GM23248 (cell line): ENCODE measurements around the gene SERPINA12. TPM values are rescaled to one million over a fixed set of nuclear protein-coding genes. Genes with fewer than 3 reads are reported as not detected.

Source experiments
- DNase-seq: peaks from one replicate; pipeline ENCODE4 v3.0.0-alpha.2; 2015
- H2AFZ ChIP-seq: fragments of 200-600 bp; sonication (generic); 2 replicates; pipeline ENCODE4 v1.6.1; 2016; ENCODE audit warnings: antibody characterized with exemption
- H3F3A ChIP-seq: fragments of 200-600 bp; sonication (generic); 2 replicates; pipeline ENCODE4 v1.6.1; 2016; ENCODE audit warnings: mild to moderate bottlenecking, antibody characterized with exemption, mixed run types; ENCODE audit not compliant: insufficient read depth
- H3K27ac ChIP-seq: fragments of 200-600 bp; sonication (generic); 2 replicates; pipeline ENCODE4 v1.5.1; 2016; ENCODE audit warnings: mild to moderate bottlenecking
- H3K27me3 ChIP-seq: fragments of 200-600 bp; sonication (generic); replicated peaks from 2 replicates; pipeline ENCODE4 v1.6.1; 2016; ENCODE audit warnings: mild to moderate bottlenecking; ENCODE audit not compliant: insufficient read depth
- H3K36me3 ChIP-seq: fragments of 200-600 bp; sonication (generic); 2 replicates; pipeline ENCODE4 v1.6.1; 2016; ENCODE audit warnings: low read depth, mild to moderate bottlenecking
- H3K4me1 ChIP-seq: fragments of 200-600 bp; sonication (generic); 2 replicates; pipeline ENCODE4 v1.6.1; 2016; ENCODE audit warnings: mild to moderate bottlenecking; ENCODE audit not compliant: insufficient read depth
- H3K4me2 ChIP-seq: fragments of 200-600 bp; sonication (generic); one replicate; pipeline ENCODE4 v1.6.1; 2016; ENCODE audit warnings: mild to moderate bottlenecking; ENCODE audit not compliant: unreplicated experiment
- H3K4me3 ChIP-seq: fragments of 200-600 bp; sonication (generic); 2 replicates; pipeline ENCODE4 v1.5.1; 2016; ENCODE audit warnings: mild to moderate bottlenecking
- H3K79me2 ChIP-seq: fragments of 200-600 bp; sonication (generic); 2 replicates; pipeline ENCODE4 v1.6.1; 2016; ENCODE audit warnings: mild to moderate bottlenecking; ENCODE audit not compliant: insufficient read depth
- H3K9ac ChIP-seq: fragments of 200-600 bp; sonication (generic); 2 replicates; pipeline ENCODE4 v1.6.1; 2016; ENCODE audit warnings: mild to moderate bottlenecking
- H3K9me2 ChIP-seq: fragments of 200-600 bp; sonication (generic); 2 replicates; pipeline ENCODE4 v1.6.1; 2016; ENCODE audit warnings: mixed run types, mild to moderate bottlenecking, moderate library complexity; ENCODE audit not compliant: insufficient read depth
- H3K9me3 ChIP-seq: fragments of 200-600 bp; sonication (generic); one replicate; pipeline ENCODE4 v1.6.1; 2017; ENCODE audit warnings: low read depth
- H4K20me1 ChIP-seq: fragments of 200-600 bp; sonication (generic); 2 replicates; pipeline ENCODE4 v1.6.0; 2016; ENCODE audit not compliant: insufficient read depth
- EZH2 ChIP-seq: fragments of 200-600 bp; sonication (generic); IDR thresholded peaks from 2 replicates; pipeline ENCODE4 v1.6.1; 2018; ENCODE audit warnings: antibody characterized with exemption, mild to moderate bottlenecking; ENCODE audit not compliant: insufficient read depth, poor library complexity, severe bottlenecking
- EZH2phosphoT487 ChIP-seq: fragments of 200-600 bp; sonication (generic); IDR thresholded peaks from 2 replicates; pipeline ENCODE4 v1.6.1; 2018; ENCODE audit warnings: antibody characterized with exemption, moderate library complexity, mild to moderate bottlenecking, low read depth; ENCODE audit not compliant: insufficient read depth
- WGBS, 2 experiments: methylation state at CpG; one replicate each; pipeline ENCODE4 v1.1.6; 2015 to 2017; ENCODE audit warnings: low lambda C conversion rate in 2 of 2, low coverage in 1 of 2; ENCODE audit errors: missing lambda C conversion rate in 2 of 2; 5-methylcytosine and 5-hydroxymethylcytosine counted together
- in situ Hi-C: fragments of 300-500 bp; cut with MboI; formaldehyde crosslinking; loops from 2 replicates; pipeline ENCODE4 v1.15.0; 2020
- polyA plus RNA-seq: library from polyadenylated mRNA; unstranded; fragments of >200 nt; fragmentation: Nextera tagmentation; extraction: Ambion mirVana; gene quantifications from 2 replicates; pipeline ENCODE4 v1.2.1, GENCODE V29; 2016
- total RNA-seq: library from RNA; depleted of rRNA; stranded (reverse); fragments of >200 nt; shearing (Covaris generic); gene quantifications from 2 replicates; pipeline ENCODE4 v1.2.3, GENCODE V29; 2014

SERPINA12 gene
- total and polyA plus RNA-seq, 2 experiments from 2014 or later: not detected

GRCh38 chr14:94550041-94550440 lies 40.8 kb upstream of the SERPINA12 start:
- Histone ChIP-seq H3K9me2 (no peaks in the 10 kb centered on the region), H3K27me3 (no peaks in the 10 kb centered on the region; the same call in 1 of the 2 replicates), H3K36me3 (no peaks in the 10 kb centered on the region), H3F3A (no peaks in the 10 kb centered on the region), H4K20me1 (no peaks in the 10 kb centered on the region), H2AFZ (no peak overlapping the region), H3K9me3 (no peaks in the 10 kb centered on the region), H3K27ac (no peak overlapping the region), H3K79me2 (no peaks in the 10 kb centered on the region), H3K4me3 (no peak overlapping the region), H3K9ac (no peak overlapping the region), H3K4me1 (no peaks in the 10 kb centered on the region), H3K4me2 (no peak overlapping the region)
- in situ Hi-C loops: no loop called here
- no peak for TF ChIP-seq EZH2phosphoT487
- TF ChIP-seq EZH2: no peak
- WGBS, 2 experiments: 66 to 77% methylated on average over 8 of the region's 8 CpGs
- DNase-seq: no peak

- Histone ChIP-seq H4K20me1 (no peaks in the 10 kb centered on the region), H3K4me2 (no peak overlapping the region), H3K4me3 (no peak overlapping the region), H3K4me1 (no peaks in the 10 kb centered on the region), H3K79me2 (no peaks in the 10 kb centered on the region), H3K27ac (no peak overlapping the region), H2AFZ (no peak overlapping the region), H3K27me3 (no peaks in the 10 kb centered on the region; the same call in 1 of the 2 replicates), H3F3A (no peaks in the 10 kb centered on the region), H3K36me3 (no peaks in the 10 kb centered on the region), H3K9ac (no peak overlapping the region), H3K9me2 (no peaks in the 10 kb centered on the region), H3K9me3 (no peaks in the 10 kb centered on the region)
- WGBS, 2 experiments: 17 to 18% methylated on average over 24 of the region's 24 CpGs
- TF ChIP-seq EZH2phosphoT487 (no peak), EZH2 (no peak)
- in situ Hi-C loops: no loop called here
- peak; percentile 54 for DNase-seq
Measured at GRCh38 chr14:94548999-94549985, 40.0 kb upstream of the SERPINA12 start.

DNA sequence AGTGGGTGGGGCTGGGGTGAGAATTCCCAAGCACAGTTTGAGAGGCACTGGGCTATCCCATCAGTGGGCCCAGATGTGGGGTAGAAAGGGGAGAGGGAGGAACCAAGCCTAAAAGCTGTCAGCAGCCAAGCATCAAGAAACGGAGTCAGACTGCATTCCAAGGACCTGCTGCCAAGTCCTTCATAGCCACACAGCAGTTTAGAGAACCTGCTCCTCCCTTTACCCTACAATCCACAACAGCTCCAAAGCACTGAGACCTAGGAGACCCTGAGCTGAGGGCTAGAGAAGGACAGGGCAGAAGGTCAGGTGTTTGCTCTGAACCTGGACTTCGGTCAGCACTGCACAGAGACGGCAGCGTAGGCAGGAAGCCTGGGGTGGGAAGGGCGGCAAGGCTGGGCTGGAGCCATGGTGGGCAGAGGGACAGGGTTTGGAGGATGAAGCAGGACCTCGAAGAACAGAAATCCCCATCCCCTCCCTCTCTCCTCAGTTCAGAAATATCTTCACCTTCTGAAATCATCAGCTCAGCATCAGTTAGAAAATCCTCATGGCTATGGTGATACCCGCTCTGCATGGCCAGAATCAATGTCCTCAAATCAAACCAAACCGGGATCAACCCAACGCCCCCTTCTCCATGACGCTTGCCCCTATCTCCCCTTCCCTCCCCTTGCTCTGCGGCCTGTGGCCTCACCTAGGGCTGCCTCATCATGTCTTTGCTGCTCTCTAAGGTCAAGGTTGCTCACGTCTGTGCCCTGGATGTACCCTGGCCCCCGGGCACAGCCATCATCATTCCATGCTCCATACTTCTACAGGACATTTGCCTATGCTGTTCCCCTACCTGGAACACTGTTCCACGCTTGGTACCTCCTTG lies 39.1 kb upstream of the SERPINA12 start:
- 56 to 64% methylated on average over 12 to 14 of the region's 14 CpGs for WGBS, 2 experiments

GRCh38 chr14:94547726-94548125 lies 38.5 kb upstream of the SERPINA12 start:
- Histone ChIP-seq H3K27me3 (no peaks in the 10 kb centered on the region), H2AFZ (no peak overlapping the region), H3K9me3 (no peaks in the 10 kb centered on the region), H3K36me3 (no peaks in the 10 kb centered on the region), H3K4me1 (no peaks in the 10 kb centered on the region), H3K27ac (no peak overlapping the region), H4K20me1 (no peaks in the 10 kb centered on the region), H3F3A (no peaks in the 10 kb centered on the region), H3K9me2 (no peaks in the 10 kb centered on the region), H3K9ac (no peak overlapping the region), H3K4me2 (no peak overlapping the region), H3K4me3 (no peak overlapping the region), H3K79me2 (no peaks in the 10 kb centered on the region)
- no peak for TF ChIP-seq EZH2
- no peak for TF ChIP-seq EZH2phosphoT487
- DNase-seq: no peak
- 42 to 46% methylated on average over 4 of the region's 4 CpGs for WGBS, 2 experiments
- in situ Hi-C loops: no loop called here

More for the DNA sequence above, 39.1 kb upstream of the SERPINA12 start:
- no peaks in the 10 kb centered on the region for H3F3A ChIP-seq
- no peaks in the 10 kb centered on the region for H3K9me3 ChIP-seq
- no peak overlapping the region for H3K9ac ChIP-seq
- no peak overlapping the region for H2AFZ ChIP-seq
- TF ChIP-seq EZH2 (no peak), EZH2phosphoT487 (no peak)
- H3K4me1 ChIP-seq: no peaks in the 10 kb centered on the region
- no peaks in the 10 kb centered on the region for H4K20me1 ChIP-seq
- no peak for DNase-seq
- no peak overlapping the region for H3K4me2 ChIP-seq
- no peaks in the 10 kb centered on the region for H3K9me2 ChIP-seq
- no peaks in the 10 kb centered on the region for H3K79me2 ChIP-seq
- H3K36me3 ChIP-seq: no peaks in the 10 kb centered on the region
- in situ Hi-C loops: no loop called here
- H3K4me3 ChIP-seq: no peak overlapping the region
- no peaks in the 10 kb centered on the region; the same call in 1 of the 2 replicates for H3K27me3 ChIP-seq
- H3K27ac ChIP-seq: no peak overlapping the region
